Brain pericyte (primary cell): ENCODE results near the gene MYO15B.
A peak's percentile ranks its signal among the peaks of the same experiment; 100 is the strongest.
"Not testable (repeated sequence)": the region's sequence is repeated elsewhere in the genome, so short reads cannot be mapped to it uniquely, and the experiment has no call there.

Source experiments
- DNase-seq: peaks from one replicate; pipeline ENCODE4 v3.0.0-alpha.2; 2012; ENCODE audit warnings: low read depth, low spot score

Gene MYO15B

DNA sequence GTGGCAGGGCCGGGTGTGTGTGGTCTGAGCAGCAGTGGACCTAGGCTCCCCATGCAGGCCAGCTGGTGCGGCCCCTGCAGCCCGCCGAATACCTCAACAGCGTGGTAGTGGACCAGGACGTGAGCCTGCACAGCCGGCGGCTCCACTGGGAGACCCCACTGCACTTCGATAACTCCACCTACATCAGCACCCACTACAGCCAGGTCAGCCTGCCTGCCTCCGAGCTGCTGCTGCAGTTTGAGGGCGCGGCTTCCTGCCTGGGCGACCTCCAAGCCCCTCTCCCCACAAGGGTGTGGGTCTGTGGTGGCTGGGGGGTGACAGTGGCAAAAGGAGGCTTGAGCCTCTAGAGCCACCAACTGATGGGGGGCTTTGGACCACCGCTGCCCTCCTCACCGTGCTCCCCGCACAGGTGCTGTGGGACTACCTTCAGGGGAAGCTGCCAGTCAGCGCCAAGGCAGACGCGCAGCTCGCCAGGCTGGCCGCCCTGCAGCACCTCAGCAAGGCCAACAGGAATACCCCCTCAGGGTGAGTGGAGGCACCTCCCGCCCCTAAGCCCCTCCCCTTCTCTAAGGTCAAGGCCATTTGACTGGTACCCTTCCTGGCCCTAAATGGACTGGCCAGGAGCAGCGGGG is 37.2 kb downstream of the MYO15B start:
- DNase-seq: no peak

GRCh38 chr17:75625813-75626486 is 38.4 kb downstream of the MYO15B start:
- DNase-seq: no peak

DNA sequence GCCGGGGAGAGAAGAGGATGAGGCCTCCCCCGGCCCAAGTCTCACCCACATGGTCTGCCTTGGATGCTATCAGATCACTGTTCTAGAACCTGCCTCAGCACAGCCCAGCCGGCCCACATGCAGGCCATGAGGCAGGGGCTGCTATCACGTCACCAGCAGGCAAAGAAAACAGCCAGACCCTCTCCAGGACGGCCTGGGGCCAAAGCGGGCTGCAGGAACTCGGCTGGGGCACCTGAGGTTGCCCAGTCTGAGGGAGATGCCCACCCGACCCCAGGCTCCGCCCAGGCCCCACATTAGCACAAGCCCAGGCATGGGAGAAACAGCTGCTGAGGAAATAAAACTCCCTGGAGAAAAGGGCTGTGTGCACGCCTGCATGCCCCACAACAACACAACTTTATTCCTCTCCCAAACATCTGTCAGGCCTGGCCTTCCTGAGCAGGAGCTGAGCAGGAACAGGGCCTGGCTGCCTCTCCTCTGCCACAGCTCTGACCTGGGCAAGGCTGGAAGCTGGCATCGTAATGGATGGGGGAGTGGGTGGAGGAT is 39.0 kb downstream of the MYO15B start:
- DNase-seq: no peak

- DNase-seq: no peak
Observed at GRCh38 chr17:75627094-75627493, 39.5 kb downstream of the MYO15B start.

- DNase-seq: no peak
Observed at GRCh38 chr17:75628425-75628824, 40.8 kb downstream of the MYO15B start.

GRCh38 chr17:75629157-75629556 is 41.6 kb downstream of the MYO15B start:
- DNase-seq: no peak

DNA sequence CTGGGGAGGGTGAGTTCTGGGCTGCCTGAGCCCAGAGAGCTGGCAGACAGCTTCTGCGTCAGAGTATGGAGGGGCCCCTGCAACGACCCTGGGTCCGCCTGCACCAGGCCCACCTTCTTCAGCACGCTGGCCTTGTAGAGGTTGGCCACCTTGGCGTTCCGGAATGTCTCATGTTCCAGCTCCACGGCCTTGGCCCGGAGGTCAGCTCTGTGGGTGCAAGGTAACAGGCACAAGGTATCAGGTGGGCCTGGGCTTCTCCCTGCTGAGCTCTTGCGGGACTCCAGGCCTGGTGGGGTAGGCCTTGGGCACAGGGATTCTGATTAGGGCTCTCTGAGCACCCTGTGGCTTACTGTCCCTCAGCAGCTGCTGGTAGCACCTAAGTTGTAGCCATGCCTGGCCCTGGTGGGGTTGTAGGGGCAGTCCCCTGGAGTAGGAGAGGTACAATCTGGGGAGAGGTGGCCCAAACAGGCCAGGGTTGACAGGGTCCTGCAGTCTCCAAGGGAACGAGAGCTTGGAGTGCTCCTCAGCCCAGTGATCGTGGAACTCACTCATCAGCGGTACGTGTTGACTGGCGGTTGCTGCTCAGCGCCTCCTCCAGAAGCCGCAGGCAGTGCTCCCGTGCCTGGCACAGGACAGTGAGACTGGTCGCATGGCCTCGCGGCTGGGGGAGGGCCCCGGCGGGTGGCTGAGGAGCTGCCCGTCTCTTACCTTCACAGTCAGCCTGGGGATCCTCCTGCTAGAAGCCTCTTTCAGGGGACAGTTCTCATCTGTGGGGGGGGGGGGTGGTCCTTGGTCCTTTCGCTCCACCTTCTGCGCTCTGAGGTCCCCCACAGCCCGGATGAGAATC is 42.7 kb downstream of the MYO15B start:
- DNase-seq: no peak

DNA sequence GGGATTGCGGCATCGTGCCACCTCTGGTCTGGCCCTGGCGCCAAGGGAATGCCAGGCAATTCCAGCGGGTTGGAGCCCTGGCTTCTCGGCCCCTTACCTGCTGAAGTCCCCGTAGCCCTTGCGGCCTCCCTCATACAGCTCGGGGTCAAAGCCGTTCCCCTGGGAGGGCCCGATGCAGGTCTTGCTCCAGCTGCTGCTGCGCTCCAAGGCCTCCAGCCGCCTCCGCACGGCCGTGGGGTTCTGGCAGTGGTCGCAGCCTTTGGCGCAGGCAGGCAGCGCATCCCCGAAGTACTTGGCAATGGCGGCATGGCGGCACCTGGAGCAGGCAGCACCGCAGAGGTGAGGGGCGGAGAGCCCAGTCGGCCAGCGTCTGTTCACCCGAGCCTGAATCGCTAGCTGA is 43.8 kb downstream of the MYO15B start:
- no peak for DNase-seq

DNA sequence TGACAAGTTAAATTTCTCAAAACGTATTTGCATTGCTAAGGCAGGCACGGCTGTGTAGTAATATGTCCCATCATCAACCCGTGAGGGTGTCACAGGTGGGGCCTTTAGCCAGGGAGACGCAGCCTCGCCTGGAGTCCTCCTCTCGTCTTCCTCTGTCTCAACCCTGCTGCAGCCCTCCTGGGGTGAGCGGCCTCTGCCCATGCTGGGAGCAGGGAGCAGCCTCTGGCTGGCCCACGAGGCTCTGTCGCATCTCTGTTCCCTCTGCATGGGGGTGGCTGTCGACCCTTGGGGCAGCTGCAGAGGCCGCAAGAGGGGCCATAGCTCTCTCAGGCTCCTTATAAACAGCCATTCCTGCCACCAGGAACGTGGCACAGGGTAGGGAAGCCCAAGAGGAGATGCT is 44.8 kb downstream of the MYO15B start:
- no peak for DNase-seq

GRCh38 chr17:75632863-75633485 is 45.4 kb downstream of the MYO15B start, which contains the start of gene SMIM5:
Gene SMIM5 (plus strand): TSS chr17:75633434. CDS start chr17:75640202, 6,768 bp downstream.
- DNase-seq: peak; percentile 57

- DNase-seq: peak; percentile 77
Observed at GRCh38 chr17:75633486-75634375, 46.1 kb downstream of the MYO15B start.

GRCh38 chr17:75634376-75634740 is 46.8 kb downstream of the MYO15B start:
- DNase-seq: no peak

DNA sequence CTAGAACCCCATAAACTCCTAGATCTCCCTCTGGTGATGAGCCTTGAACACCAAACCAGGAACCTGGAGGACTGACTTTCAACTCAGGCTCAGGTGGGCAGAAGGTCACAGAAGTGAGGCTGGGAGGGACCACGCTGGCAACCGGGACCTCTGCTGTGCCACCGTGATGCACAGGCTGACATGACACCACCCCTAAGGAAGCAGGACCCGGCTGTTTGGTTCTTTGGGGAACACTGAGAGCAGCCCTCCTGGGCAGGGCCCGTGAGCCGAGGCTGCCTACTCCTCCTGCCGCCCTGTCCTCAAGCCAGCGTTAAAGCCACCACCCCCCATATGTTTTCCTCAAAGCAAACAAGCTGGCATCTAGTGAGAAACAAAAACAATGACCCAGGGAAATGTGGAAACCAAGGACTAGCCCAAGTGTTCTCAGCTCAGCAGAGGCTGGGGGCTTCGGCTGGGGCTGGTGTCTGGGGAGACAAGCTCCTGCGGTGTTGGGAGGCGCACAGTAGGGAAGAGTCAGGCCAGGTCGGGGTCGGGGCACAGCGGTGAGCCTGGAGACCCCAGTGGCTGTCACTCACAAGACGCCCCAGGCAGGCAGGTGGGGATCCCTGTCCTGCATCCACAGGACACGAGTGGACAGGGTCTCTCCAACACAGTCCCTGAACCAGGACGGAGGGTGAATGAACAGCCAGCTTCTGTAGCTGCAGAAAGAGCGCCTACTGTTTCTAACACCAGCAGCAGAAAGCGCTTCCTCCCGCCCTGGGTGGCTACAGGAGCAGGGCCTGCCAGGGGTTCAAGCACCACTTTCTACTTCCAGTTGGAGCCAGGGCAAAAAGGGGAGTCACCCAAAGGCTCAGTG is 47.4 kb downstream of the MYO15B start:
- DNase-seq: no peak

DNA sequence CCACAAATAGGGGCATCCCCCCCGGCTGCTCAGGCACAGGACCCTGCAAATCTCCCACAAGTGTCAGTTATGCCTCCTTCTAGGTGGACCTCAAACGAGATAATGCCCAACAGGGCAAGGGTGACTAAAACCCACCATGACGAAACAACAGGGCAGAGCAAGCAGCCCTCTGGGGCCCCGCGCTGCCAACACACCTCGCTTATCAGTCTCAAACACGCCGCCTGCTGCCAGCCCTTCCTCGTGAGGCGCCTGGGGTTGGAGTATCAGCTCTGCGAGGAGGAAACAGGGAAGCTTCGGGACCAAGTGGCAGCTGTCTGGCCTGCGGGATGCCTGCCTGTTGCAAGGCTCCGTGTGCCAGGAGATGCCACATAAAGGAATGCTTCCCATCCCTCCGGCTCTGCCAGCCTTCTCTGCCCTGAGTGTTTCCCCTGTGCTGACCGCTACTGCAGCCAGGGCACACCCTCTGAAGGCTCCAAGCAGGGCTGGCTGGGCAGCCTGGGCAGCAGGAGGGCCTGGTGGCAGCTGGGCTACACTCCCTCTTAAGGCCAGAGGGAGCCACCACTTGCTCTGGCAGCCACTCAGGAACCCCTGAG is 48.1 kb downstream of the MYO15B start:
- no peak for DNase-seq

GRCh38 chr17:75636381-75637142 is 49.0 kb downstream of the MYO15B start:
- no peak for DNase-seq

- DNase-seq: no peak
Observed at GRCh38 chr17:75637143-75637538, 49.5 kb downstream of the MYO15B start.

- no peak for DNase-seq
Observed at GRCh38 chr17:75637551-75637950, 50.0 kb downstream of the MYO15B start.

GRCh38 chr17:75638039-75638438 is 50.4 kb downstream of the MYO15B start:
- DNase-seq: not testable (repeated sequence)

DNA sequence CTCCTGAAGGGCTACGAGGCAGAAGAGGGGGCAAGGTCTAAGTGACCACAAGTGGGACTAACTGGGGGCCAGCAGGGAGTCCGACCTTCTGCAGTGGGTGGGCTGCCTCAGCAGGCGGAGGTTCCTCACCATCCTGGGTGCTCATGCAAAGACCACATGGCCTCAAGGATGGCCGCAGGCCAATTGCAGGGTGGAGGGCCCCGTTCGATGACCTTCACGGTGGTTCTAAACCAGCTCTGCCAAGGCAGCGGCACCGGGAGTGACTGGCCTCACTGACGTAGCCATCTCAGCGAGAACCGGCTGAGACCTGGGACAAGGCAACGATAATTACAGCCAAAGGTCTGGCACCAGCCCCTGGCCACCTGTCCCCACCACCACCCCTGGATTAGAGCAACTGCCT is 51.3 kb downstream of the MYO15B start:
- no peak for DNase-seq
